Endothelial cell of umbilical vein (primary cell): ENCODE results near the gene RASAL1. TPM values are rescaled to one million over a fixed set of nuclear protein-coding genes. Genes with fewer than 3 reads are reported as not detected.

Source experiments
- BruUV-seq: library from RNA; stranded (reverse); fragments of 400-500 nt; replicated peaks from 2 replicates; lab custom pipeline; 2021; lab: Mats Ljungman, UMichigan
- CTCF ChIA-PET: fragments of 300-600, 350-600 bp; sonication (Branson Sonifier 250); formaldehyde crosslinking; loops from one replicate; lab custom pipeline; 2021; ENCODE audit warnings: antibody characterized with exemption, inconsistent platforms; lab: Charles Lee
- POLR2A ChIA-PET: fragments of 300-600, 350-600 bp; sonication (Branson Sonifier 250); formaldehyde crosslinking; loops from one replicate; lab custom pipeline; 2021; ENCODE audit warnings: antibody characterized with exemption, inconsistent platforms; lab: Charles Lee
- DNase-seq: peaks from one replicate; pipeline ENCODE4 v3.0.0-alpha.2; 2011; ENCODE audit warnings: low read depth, low spot score
- FAIRE-seq: peaks from 2 replicates; lab custom pipeline; 2011; peaks lifted over from hg19 to GRCh38; lab: Jason Lieb, UNC
- H2AFZ ChIP-seq: 2 replicates; pipeline ENCODE4 v1.6.0; 2012; ENCODE audit warnings: low read depth, low read length, control low read depth, inconsistent platforms
- H3K27ac ChIP-seq: 2 replicates; pipeline ENCODE4 v1.5.1; 2011; ENCODE audit warnings: low read depth, mild to moderate bottlenecking, control low read depth, low read length, moderate library complexity; ENCODE audit not compliant: insufficient read depth
- H3K27me3 ChIP-seq, 2 experiments: 2 replicates each; pipeline versions ENCODE4 v1.6.0 to v1.6.1; 2011; ENCODE audit warnings: low read length in 2 of 2, mixed read lengths in 1 of 2; ENCODE audit not compliant: control insufficient read depth in 2 of 2, insufficient read depth in 2 of 2
- H3K36me3 ChIP-seq, 2 experiments: 2 replicates in 1 of 2; 3 replicates in 1 of 2; pipeline ENCODE4 v1.5.1; 2011; ENCODE audit warnings: low read length in 2 of 2, mild to moderate bottlenecking in 1 of 2, moderate library complexity in 1 of 2; ENCODE audit not compliant: control insufficient read depth in 2 of 2, insufficient read depth in 2 of 2; ENCODE audit errors: extremely low read depth in 1 of 2
- H3K4me1 ChIP-seq: 3 replicates; pipeline ENCODE4 v1.5.1; 2011; ENCODE audit warnings: mild to moderate bottlenecking, low read length; ENCODE audit not compliant: control insufficient read depth, insufficient read depth; ENCODE audit errors: extremely low read depth
- H3K4me2 ChIP-seq: 2 replicates; pipeline ENCODE4 v1.6.1; 2011; ENCODE audit warnings: low read length, control low read depth, mixed read lengths; ENCODE audit not compliant: insufficient read depth
- H3K4me3 ChIP-seq, 3 experiments: fragments of 200-600 bp in 1 of 3; sonication (generic), shearing (Covaris generic) in 1 of 3; replicated peaks in 1 of 3; 2 replicates each; pipeline ENCODE4 v1.5.1; 2011 to 2016; ENCODE audit warnings: control low read depth in 3 of 3, low read length in 3 of 3, mild to moderate bottlenecking in 2 of 3, inconsistent platforms in 1 of 3, low read depth in 1 of 3, moderate library complexity in 1 of 3; ENCODE audit not compliant: insufficient read depth in 1 of 3
- H3K79me2 ChIP-seq: 2 replicates; pipeline ENCODE4 v1.6.0; 2012; ENCODE audit warnings: low read length, inconsistent platforms; ENCODE audit not compliant: control insufficient read depth, insufficient read depth
- H3K9ac ChIP-seq: replicated peaks from 2 replicates; pipeline ENCODE3; 2011; ENCODE audit warnings: low read length, control low read depth; ENCODE audit not compliant: insufficient read depth; ENCODE audit errors: extremely low read depth
- H3K9me1 ChIP-seq: replicated peaks from 3 replicates; pipeline ENCODE4 v1.6.0; 2011; ENCODE audit warnings: mild to moderate bottlenecking, low read length; ENCODE audit not compliant: control insufficient read depth, insufficient read depth; ENCODE audit errors: extremely low read depth
- H3K9me3 ChIP-seq: replicated peaks from 2 replicates; pipeline ENCODE4 v1.5.1; 2012; ENCODE audit warnings: low read length, inconsistent platforms; ENCODE audit not compliant: control insufficient read depth, insufficient read depth
- H4K20me1 ChIP-seq: replicated peaks from 2 replicates; pipeline ENCODE3; 2011; ENCODE audit warnings: mild to moderate bottlenecking, low read length; ENCODE audit not compliant: control insufficient read depth, insufficient read depth; ENCODE audit errors: extremely low read depth
- EZH2 ChIP-seq: IDR thresholded peaks from 2 replicates; pipeline ENCODE4 v1.6.1; 2012; ENCODE audit warnings: borderline replicate concordance, low read depth, mild to moderate bottlenecking, moderate library complexity, low read length, inconsistent platforms; ENCODE audit not compliant: severe bottlenecking
- FOS ChIP-seq: IDR thresholded peaks from 2 replicates; pipeline ENCODE4 v1.6.1; 2011; ENCODE audit warnings: mild to moderate bottlenecking, low read length, moderate library complexity, borderline replicate concordance; ENCODE audit not compliant: insufficient read depth
- GATA2 ChIP-seq: IDR thresholded peaks from 2 replicates; pipeline ENCODE4 v1.7.0; 2011; ENCODE audit warnings: low read depth, mild to moderate bottlenecking, moderate library complexity, mixed read lengths, low read length; ENCODE audit not compliant: insufficient read length, insufficient read depth
- JUN ChIP-seq: IDR thresholded peaks from 2 replicates; pipeline ENCODE4 v1.6.1; 2011; ENCODE audit warnings: borderline replicate concordance, low read depth; ENCODE audit not compliant: insufficient read length, insufficient read depth
- MYC ChIP-seq: IDR thresholded peaks from one replicate; pipeline ENCODE4 v1.6.1; 2011; ENCODE audit warnings: mild to moderate bottlenecking, low read depth, low read length
- POLR2A ChIP-seq: IDR thresholded peaks from 2 replicates; pipeline ENCODE4 v1.6.1; 2012; ENCODE audit warnings: low read depth, mild to moderate bottlenecking, control low read depth, low read length
- POLR2AphosphoS5 ChIP-seq: IDR thresholded peaks from 2 replicates; pipeline ENCODE4 v1.6.1; 2012; ENCODE audit warnings: low read depth, mild to moderate bottlenecking, control low read depth, low read length, moderate library complexity; ENCODE audit not compliant: insufficient read depth
- dilution Hi-C: fragments of 300-500 bp; cut with MboI; formaldehyde crosslinking; loops from one replicate; pipeline ENCODE4 v1.15.0; 2019; ENCODE audit warnings: low sequenced_read_pairs; ENCODE audit not compliant: extremely low pct_ligation_motif_present
- intact Hi-C: fragments of 100-400 bp; cut with micrococcal nuclease; formaldehyde crosslinking; loops from one replicate; pipeline ENCODE4 v1.10.0; 2022
- polyA plus RNA-seq, 4 experiments: library from polyadenylated mRNA; depleted of rRNA in 3 of 4; stranded (reverse) in 3 of 4; unstranded in 1 of 4; fragments of >200 nt; gene quantifications; 2 replicates each; pipeline versions ENCODE4 v1.2.1 to v1.2.3, GENCODE V29; 2011 to 2012; ENCODE audit warnings: missing spikeins in 1 of 4
- total RNA-seq: library from RNA; stranded (reverse); gene quantifications from 2 replicates; pipeline ENCODE4 v1.2.3, GENCODE V29; 2021
- TF ChIP-seq, protein P1 (sequence below), 2 donors: IDR thresholded peaks; 1 replicate in 1 of 2; 2 replicates in 1 of 2; pipeline ENCODE4 v1.5.1; 2011; ENCODE audit warnings: low read length in 2 of 2, mild to moderate bottlenecking in 2 of 2, moderate library complexity in 2 of 2, control low read depth in 1 of 2, inconsistent platforms in 1 of 2, low read depth in 1 of 2; ENCODE audit not compliant: insufficient read depth in 1 of 2; ENCODE audit errors: extremely low read depth in 1 of 2
- TF ChIP-seq, protein P2 (sequence below): IDR thresholded peaks from 2 replicates; pipeline ENCODE4 v1.6.1; 2011; ENCODE audit not compliant: insufficient read depth, insufficient read length

Gene RASAL1
- total and polyA plus RNA-seq, 2 donors (not counting 3 experiments of a cell fraction or from before 2014, with no cell fraction given), result not detected

DNA sequence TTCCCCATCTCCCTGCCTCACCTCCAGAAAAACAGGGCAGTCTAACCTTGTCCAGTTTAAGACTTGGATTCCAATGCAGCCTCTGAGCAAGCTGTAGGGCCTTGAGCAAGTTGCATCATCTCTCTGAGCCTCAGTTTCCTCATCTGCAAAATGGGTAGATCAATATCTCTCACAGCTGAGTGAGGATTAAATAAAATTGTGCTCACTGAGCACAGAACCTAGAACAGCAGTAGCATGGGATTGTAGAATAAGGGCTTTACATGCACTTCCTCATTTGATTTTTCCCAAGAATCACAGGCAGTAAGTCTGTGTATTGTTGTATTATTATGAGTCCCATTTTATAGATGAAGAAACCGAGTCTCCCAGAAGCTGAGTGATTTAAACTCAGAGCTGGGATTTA is 77.0 kb downstream of the RASAL1 start:
- DNase-seq (no peak), FAIRE-seq (no peak)
- Histone ChIP-seq H3K79me2 (no peaks in the 10 kb centered on the region), H3K4me3 (no peak overlapping the region), H3K9me3 (no peaks in the 10 kb centered on the region), H3K9me1 (no peaks in the 10 kb centered on the region), H2AFZ (no peak overlapping the region), H4K20me1 (no peaks in the 10 kb centered on the region), H3K27me3 (peaks cover 26 to 27% of the 10 kb centered on the region in 2 experiments), H3K27ac (no peak overlapping the region), H3K4me2 (no peak overlapping the region), H3K4me1 (no peaks in the 10 kb centered on the region), H3K9ac (no peak overlapping the region), H3K36me3 (no peaks in the 10 kb centered on the region)
- BruUV-seq, result no TSS peak
- CTCF ChIA-PET, result no interaction called here
- POLR2A ChIA-PET, result no interaction called here
- intact Hi-C loops (no loop called here), dilution Hi-C loops (no loop called here)
- TF ChIP-seq POLR2AphosphoS5 (no peak), MYC (no peak), FOS (no peak), JUN (no peak), GATA2 (no peak), POLR2A (no peak), EZH2 (no peak)
- TF ChIP-seq, protein P1, sequence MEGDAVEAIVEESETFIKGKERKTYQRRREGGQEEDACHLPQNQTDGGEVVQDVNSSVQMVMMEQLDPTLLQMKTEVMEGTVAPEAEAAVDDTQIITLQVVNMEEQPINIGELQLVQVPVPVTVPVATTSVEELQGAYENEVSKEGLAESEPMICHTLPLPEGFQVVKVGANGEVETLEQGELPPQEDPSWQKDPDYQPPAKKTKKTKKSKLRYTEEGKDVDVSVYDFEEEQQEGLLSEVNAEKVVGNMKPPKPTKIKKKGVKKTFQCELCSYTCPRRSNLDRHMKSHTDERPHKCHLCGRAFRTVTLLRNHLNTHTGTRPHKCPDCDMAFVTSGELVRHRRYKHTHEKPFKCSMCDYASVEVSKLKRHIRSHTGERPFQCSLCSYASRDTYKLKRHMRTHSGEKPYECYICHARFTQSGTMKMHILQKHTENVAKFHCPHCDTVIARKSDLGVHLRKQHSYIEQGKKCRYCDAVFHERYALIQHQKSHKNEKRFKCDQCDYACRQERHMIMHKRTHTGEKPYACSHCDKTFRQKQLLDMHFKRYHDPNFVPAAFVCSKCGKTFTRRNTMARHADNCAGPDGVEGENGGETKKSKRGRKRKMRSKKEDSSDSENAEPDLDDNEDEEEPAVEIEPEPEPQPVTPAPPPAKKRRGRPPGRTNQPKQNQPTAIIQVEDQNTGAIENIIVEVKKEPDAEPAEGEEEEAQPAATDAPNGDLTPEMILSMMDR (IDR thresholded peaks at IDR 0.05; ENCODE audit: extremely low read depth in 1 of 2, insufficient read depth in 1 of 2, low read depth in 1 of 2, low read length in 2 of 2), result no peak
- TF ChIP-seq, protein P2, sequence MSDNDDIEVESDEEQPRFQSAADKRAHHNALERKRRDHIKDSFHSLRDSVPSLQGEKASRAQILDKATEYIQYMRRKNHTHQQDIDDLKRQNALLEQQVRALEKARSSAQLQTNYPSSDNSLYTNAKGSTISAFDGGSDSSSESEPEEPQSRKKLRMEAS, result no peak
